Measurements from ENCODE around the gene CSMD2. TPM values are rescaled to one million over a fixed set of nuclear protein-coding genes. Genes with fewer than 3 reads are reported as not detected.

CSMD2 gene
- total RNA-seq, 1 experiment from 2014 or later: 0.22 TPM

- no peaks in the 10 kb centered on the region for H3K4me1 ChIP-seq (ENCODE audit: control insufficient read depth in 1 of 2, insufficient read depth in 2 of 2, low read length in 2 of 2)
- no peak for DNase-seq (ENCODE audit: low read depth, low spot score)
- no peaks in the 10 kb centered on the region for H3K36me3 ChIP-seq (ENCODE audit: control insufficient read depth in 1 of 2, insufficient read depth in 2 of 2, low read length in 2 of 2)
- H3K27ac ChIP-seq (ENCODE audit: low read depth, low read length): no peak overlapping the region
- no peak overlapping the region for H3K4me2 ChIP-seq (ENCODE audit: low read length)
- no peak overlapping the region for H3K9ac ChIP-seq (ENCODE audit: low read length)
- POLR2A ChIA-PET: no interaction called here
- H3K9me3 ChIP-seq (ENCODE audit: control insufficient read depth in 1 of 2, insufficient read depth in 1 of 2, low read depth in 1 of 2, low read length in 2 of 2): no peaks in the 10 kb centered on the region
- H2AFZ ChIP-seq (ENCODE audit: low read depth, low read length, poor library complexity, severe bottlenecking): no peak overlapping the region
- H3K4me3 ChIP-seq (replicated peaks in 1 of 2; ENCODE audit: low read depth in 1 of 2, low read length in 2 of 2): no peak overlapping the region
- H3K9me2 ChIP-seq (ENCODE audit: insufficient read depth): no peaks in the 10 kb centered on the region
- H4K20me1 ChIP-seq (ENCODE audit: insufficient read depth): no peaks in the 10 kb centered on the region
- TF ChIP-seq ATF3 (IDR thresholded peaks at IDR 0.05) (no peak), MAX (IDR thresholded peaks at IDR 0.05) (no peak), ELF1 (IDR thresholded peaks at IDR 0.05; ENCODE audit: borderline replicate concordance, low read depth) (no peak), SP1 (IDR thresholded peaks at IDR 0.05; ENCODE audit: low read depth) (no peak), EGR1 (IDR thresholded peaks at IDR 0.05; ENCODE audit: low read depth) (no peak), CEBPB (IDR thresholded peaks at IDR 0.05; ENCODE audit: low read depth) (no peak)
- H3K79me2 ChIP-seq (ENCODE audit: insufficient read depth, low read length): no peaks in the 10 kb centered on the region
- H3K27me3 ChIP-seq (ENCODE audit: insufficient read depth, low read length): peaks cover 13% of the 10 kb centered on the region
- CTCF ChIA-PET: no interaction called here
- intact Hi-C loops (cut with micrococcal nuclease): no loop called here
- no TSS peak for BruUV-seq (replicated peaks)
- no peak for ATAC-seq
- RAD21 ChIA-PET (ENCODE audit: low non-redundant PET in 1 of 2, low total read pairs in 2 of 2, uncharacterized antibody in 2 of 2, unreplicated experiment in 2 of 2): no interaction called here
These were observed 511.8 kb downstream of the CSMD2 start for GRCh38 chr1:33653226-33653625.

- Histone ChIP-seq H3K27me3 (ENCODE audit: insufficient read depth, low read length) (peaks cover 23% of the 10 kb centered on the region), H3K9ac (ENCODE audit: low read length) (no peak overlapping the region), H2AFZ (ENCODE audit: low read depth, low read length, poor library complexity, severe bottlenecking) (no peak overlapping the region), H3K79me2 (ENCODE audit: insufficient read depth, low read length) (no peaks in the 10 kb centered on the region), H3K36me3 (ENCODE audit: control insufficient read depth in 1 of 2, insufficient read depth in 2 of 2, low read length in 2 of 2) (no peaks in the 10 kb centered on the region), H3K9me2 (ENCODE audit: insufficient read depth) (no peaks in the 10 kb centered on the region), H3K4me3 (replicated peaks in 1 of 2; ENCODE audit: low read depth in 1 of 2, low read length in 2 of 2) (no peak overlapping the region), H4K20me1 (ENCODE audit: insufficient read depth) (no peaks in the 10 kb centered on the region), H3K9me3 (ENCODE audit: control insufficient read depth in 1 of 2, insufficient read depth in 1 of 2, low read depth in 1 of 2, low read length in 2 of 2) (no peaks in the 10 kb centered on the region), H3K4me2 (ENCODE audit: low read length) (no peak overlapping the region), H3K27ac (ENCODE audit: low read depth, low read length) (no peak overlapping the region), H3K4me1 (ENCODE audit: control insufficient read depth in 1 of 2, insufficient read depth in 2 of 2, low read length in 2 of 2) (no peaks in the 10 kb centered on the region)
- POLR2A ChIA-PET: no interaction called here
- no TSS peak for BruUV-seq (replicated peaks)
- TF ChIP-seq ATF3 (IDR thresholded peaks at IDR 0.05) (no peak), EGR1 (IDR thresholded peaks at IDR 0.05; ENCODE audit: low read depth) (no peak), POLR2A (IDR thresholded peaks at IDR 0.05; ENCODE audit: borderline replicate concordance, extremely low read depth, insufficient read depth, insufficient read length) (no peak), MAX (IDR thresholded peaks at IDR 0.05) (no peak), CEBPB (IDR thresholded peaks at IDR 0.05; ENCODE audit: low read depth) (no peak)
- RAD21 ChIA-PET (ENCODE audit: low non-redundant PET in 1 of 2, low total read pairs in 2 of 2, uncharacterized antibody in 2 of 2, unreplicated experiment in 2 of 2): no interaction called here
- CTCF ChIA-PET: no interaction called here
- no peak for ATAC-seq
- DNase-seq (ENCODE audit: low read depth, low spot score): no peak
- intact Hi-C loops (cut with micrococcal nuclease): no loop called here
These were observed 514.3 kb downstream of the CSMD2 start for GRCh38 chr1:33650708-33651107.
